Neural progenitor cell (in vitro differentiated cells): ENCODE results near the gene EFNA3.

ENCODE experiments used
- CTCF ChIP-seq: fragments of 200-600 bp; sonication (generic); IDR thresholded peaks from 2 replicates; pipeline ENCODE4 v1.5.1; 2017; ENCODE audit warnings: antibody characterized with exemption, mild to moderate bottlenecking
- EZH2 ChIP-seq: fragments of 200-600 bp; sonication (generic); IDR thresholded peaks from 2 replicates; pipeline ENCODE4 v1.6.1; 2017; ENCODE audit warnings: antibody characterized with exemption, mild to moderate bottlenecking, moderate library complexity
- EZH2phosphoT487 ChIP-seq: fragments of 200-600 bp; sonication (generic); IDR thresholded peaks from 2 replicates; pipeline ENCODE4 v1.6.1; 2017; ENCODE audit warnings: antibody characterized with exemption

GRCh38 chr1:155092641-155093040 is 14.0 kb downstream of the EFNA3 start:
- TF ChIP-seq CTCF (no peak), EZH2 (no peak), EZH2phosphoT487 (no peak)
